ENCODE data around the gene ARRDC1. TPM values are rescaled to one million over a fixed set of nuclear protein-coding genes. Genes with fewer than 3 reads are reported as not detected.

ARRDC1 gene
- total and polyA plus RNA-seq, 9 of the 15 experiments (the other 6 are each of a cell fraction or from before 2014, with no cell fraction given) = 0.21 to 45.3 (median 18.6) TPM

DNA sequence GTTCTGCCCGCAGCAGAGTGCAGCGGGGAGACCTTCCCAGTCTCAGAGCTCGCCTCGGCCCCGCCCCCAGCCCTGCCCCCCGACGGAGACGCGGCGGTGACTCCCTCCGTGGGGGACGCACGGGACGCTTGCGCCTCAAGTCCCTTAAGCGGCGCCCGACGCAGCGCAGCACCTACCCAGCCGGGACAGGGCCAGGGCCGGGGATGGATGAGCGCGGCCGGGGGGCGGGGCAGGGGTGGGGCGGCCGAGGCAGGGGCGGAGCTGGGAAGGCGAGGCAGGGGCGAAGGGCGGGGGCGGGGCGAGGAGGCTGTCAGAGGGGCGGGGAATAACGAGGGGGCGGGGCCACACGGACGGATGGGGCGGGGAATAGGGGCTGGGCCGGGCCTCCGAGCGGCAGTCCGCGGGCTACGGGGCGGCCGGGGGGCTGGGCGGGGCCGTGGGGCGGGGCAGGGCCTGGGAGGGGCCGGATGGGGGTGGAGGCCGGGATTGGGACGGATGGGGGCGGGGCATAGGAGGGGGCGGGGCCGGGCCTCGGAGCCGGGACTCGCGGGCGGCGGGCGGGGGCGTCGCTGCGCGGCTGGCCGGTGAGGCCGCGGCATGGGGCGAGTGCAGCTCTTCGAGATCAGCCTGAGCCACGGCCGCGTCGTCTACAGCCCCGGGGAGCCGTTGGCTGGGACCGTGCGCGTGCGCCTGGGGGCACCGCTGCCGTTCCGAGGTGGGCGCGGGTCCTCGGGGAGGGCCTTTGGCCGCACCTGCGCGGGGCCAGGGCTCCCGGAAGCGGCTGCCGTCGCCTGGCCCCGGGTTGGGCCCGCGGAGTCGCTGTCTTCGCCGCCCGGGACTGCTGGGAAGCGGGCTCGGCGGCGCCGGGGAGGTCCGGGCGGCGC, at the start of gene ARRDC1 (continued):
- TF ChIP-seq CTBP1 (IDR thresholded peaks at IDR 0.05; ENCODE audit: borderline replicate concordance) = peak; percentile 78
- TF ChIP-seq, protein P1, sequence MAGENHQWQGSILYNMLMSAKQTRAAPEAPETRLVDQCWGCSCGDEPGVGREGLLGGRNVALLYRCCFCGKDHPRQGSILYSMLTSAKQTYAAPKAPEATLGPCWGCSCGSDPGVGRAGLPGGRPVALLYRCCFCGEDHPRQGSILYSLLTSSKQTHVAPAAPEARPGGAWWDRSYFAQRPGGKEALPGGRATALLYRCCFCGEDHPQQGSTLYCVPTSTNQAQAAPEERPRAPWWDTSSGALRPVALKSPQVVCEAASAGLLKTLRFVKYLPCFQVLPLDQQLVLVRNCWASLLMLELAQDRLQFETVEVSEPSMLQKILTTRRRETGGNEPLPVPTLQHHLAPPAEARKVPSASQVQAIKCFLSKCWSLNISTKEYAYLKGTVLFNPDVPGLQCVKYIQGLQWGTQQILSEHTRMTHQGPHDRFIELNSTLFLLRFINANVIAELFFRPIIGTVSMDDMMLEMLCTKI (IDR thresholded peaks at IDR 0.05; ENCODE audit: partially characterized antibody) = no peak
- TF ChIP-seq, protein P2, sequence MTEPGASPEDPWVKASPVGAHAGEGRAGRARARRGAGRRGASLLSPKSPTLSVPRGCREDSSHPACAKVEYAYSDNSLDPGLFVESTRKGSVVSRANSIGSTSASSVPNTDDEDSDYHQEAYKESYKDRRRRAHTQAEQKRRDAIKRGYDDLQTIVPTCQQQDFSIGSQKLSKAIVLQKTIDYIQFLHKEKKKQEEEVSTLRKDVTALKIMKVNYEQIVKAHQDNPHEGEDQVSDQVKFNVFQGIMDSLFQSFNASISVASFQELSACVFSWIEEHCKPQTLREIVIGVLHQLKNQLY (CRISPR knock-in tag; conservative IDR thresholded peaks at IDR 0.05) = peak in 1 of 2 experiments; percentile 67; a peak in 1 of 4 replicates
- TF ChIP-seq NFYB (IDR thresholded peaks at IDR 0.05; ENCODE audit: extremely low read depth, insufficient read length) = no peak
- no peak for TF ChIP-seq XRCC3 (IDR thresholded peaks at IDR 0.05)
- TF ChIP-seq CREB1 (IDR thresholded peaks at IDR 0.05) = peak; percentile 42; the same call in 1 of the 2 replicates
- no peak for TF ChIP-seq CREB1 (CRISPR knock-in tag; IDR thresholded peaks at IDR 0.05)
- TF ChIP-seq BHLHE40 (IDR thresholded peaks at IDR 0.05; ENCODE audit: low read length) = peak; percentile 48; the same call in 1 of the 2 replicates
- 0 out of 2 replicates have a peak, but pooled peaks have one; percentile 30 for TF ChIP-seq CAMTA2 (CRISPR knock-in tag; conservative IDR thresholded peaks at IDR 0.05)
- TF ChIP-seq, protein P3, sequence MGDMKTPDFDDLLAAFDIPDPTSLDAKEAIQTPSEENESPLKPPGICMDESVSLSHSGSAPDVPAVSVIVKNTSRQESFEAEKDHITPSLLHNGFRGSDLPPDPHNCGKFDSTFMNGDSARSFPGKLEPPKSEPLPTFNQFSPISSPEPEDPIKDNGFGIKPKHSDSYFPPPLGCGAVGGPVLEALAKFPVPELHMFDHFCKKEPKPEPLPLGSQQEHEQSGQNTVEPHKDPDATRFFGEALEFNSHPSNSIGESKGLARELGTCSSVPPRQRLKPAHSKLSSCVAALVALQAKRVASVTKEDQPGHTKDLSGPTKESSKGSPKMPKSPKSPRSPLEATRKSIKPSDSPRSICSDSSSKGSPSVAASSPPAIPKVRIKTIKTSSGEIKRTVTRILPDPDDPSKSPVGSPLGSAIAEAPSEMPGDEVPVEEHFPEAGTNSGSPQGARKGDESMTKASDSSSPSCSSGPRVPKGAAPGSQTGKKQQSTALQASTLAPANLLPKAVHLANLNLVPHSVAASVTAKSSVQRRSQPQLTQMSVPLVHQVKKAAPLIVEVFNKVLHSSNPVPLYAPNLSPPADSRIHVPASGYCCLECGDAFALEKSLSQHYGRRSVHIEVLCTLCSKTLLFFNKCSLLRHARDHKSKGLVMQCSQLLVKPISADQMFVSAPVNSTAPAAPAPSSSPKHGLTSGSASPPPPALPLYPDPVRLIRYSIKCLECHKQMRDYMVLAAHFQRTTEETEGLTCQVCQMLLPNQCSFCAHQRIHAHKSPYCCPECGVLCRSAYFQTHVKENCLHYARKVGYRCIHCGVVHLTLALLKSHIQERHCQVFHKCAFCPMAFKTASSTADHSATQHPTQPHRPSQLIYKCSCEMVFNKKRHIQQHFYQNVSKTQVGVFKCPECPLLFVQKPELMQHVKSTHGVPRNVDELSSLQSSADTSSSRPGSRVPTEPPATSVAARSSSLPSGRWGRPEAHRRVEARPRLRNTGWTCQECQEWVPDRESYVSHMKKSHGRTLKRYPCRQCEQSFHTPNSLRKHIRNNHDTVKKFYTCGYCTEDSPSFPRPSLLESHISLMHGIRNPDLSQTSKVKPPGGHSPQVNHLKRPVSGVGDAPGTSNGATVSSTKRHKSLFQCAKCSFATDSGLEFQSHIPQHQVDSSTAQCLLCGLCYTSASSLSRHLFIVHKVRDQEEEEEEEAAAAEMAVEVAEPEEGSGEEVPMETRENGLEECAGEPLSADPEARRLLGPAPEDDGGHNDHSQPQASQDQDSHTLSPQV (IDR thresholded peaks at IDR 0.05) = peak; percentile 73
- peak; percentile 53 for TF ChIP-seq EGR1 (conservative IDR thresholded peaks at IDR 0.05)
- peak; percentile 21; the same call in 1 of the 2 replicates for TF ChIP-seq ELF2 (CRISPR knock-in tag; IDR thresholded peaks at IDR 0.05)
- no peak for TF ChIP-seq TRIM24 (IDR thresholded peaks at IDR 0.05)
- no peak for TF ChIP-seq TEAD4 (IDR thresholded peaks at IDR 0.05; ENCODE audit: low read length)
- no peak for TF ChIP-seq TEAD4 (CRISPR knock-in tag; IDR thresholded peaks at IDR 0.05; ENCODE audit: borderline replicate concordance)
- TF ChIP-seq, protein P4, sequence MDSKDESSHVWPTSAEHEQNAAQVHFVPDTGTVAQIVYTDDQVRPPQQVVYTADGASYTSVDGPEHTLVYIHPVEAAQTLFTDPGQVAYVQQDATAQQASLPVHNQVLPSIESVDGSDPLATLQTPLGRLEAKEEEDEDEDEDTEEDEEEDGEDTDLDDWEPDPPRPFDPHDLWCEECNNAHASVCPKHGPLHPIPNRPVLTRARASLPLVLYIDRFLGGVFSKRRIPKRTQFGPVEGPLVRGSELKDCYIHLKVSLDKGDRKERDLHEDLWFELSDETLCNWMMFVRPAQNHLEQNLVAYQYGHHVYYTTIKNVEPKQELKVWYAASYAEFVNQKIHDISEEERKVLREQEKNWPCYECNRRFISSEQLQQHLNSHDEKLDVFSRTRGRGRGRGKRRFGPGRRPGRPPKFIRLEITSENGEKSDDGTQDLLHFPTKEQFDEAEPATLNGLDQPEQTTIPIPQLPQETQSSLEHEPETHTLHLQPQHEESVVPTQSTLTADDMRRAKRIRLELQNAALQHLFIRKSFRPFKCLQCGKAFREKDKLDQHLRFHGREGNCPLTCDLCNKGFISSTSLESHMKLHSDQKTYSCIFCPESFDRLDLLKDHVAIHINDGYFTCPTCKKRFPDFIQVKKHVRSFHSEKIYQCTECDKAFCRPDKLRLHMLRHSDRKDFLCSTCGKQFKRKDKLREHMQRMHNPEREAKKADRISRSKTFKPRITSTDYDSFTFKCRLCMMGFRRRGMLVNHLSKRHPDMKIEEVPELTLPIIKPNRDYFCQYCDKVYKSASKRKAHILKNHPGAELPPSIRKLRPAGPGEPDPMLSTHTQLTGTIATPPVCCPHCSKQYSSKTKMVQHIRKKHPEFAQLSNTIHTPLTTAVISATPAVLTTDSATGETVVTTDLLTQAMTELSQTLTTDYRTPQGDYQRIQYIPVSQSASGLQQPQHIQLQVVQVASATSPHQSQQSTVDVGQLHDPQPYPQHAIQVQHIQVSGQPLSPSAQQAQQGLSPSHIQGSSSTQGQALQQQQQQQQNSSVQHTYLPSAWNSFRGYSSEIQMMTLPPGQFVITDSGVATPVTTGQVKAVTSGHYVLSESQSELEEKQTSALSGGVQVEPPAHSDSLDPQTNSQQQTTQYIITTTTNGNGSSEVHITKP (IDR thresholded peaks at IDR 0.05; ENCODE audit: partially characterized antibody) = no peak
- TF ChIP-seq E2F3 (CRISPR knock-in tag; IDR thresholded peaks at IDR 0.05) = peak; percentile 22; the same call in 1 of the 2 replicates
- TF ChIP-seq HNRNPLL (IDR thresholded peaks at IDR 0.05; ENCODE audit: low read depth, low read length, poor library complexity, severe bottlenecking) = peak; percentile 85

All from K562 (cell line).